K562 (cell line): ENCODE measurements around the gene TSC22D3. TPM values are rescaled to one million over a fixed set of nuclear protein-coding genes. Genes with fewer than 3 reads are reported as not detected.

ENCODE experiments used
- ADNP ChIP-seq: fragments of 200-800 bp; sonication (Bioruptor generic); IDR thresholded peaks from 2 replicates; pipeline ENCODE4 v1.6.1; 2016; ENCODE audit warnings: missing genetic modification characterization, missing compliant biosample characterization
- CREB1 ChIP-seq, 2 experiments: sonication (generic) in 1 of 2; formaldehyde crosslinking in 1 of 2; IDR thresholded peaks; 2 replicates each; pipeline versions ENCODE4 v1.6.1 to v1.8.0; 2012 to 2022; ENCODE audit warnings: inconsistent platforms in 1 of 2, mild to moderate bottlenecking in 1 of 2, missing genetic modification reagents in 1 of 2, moderate library complexity in 1 of 2
- HDAC1 ChIP-seq, 2 experiments: fragments of 450-650 bp; IDR thresholded peaks; 2 replicates each; pipeline ENCODE4 v1.6.1; 2016 to 2017; ENCODE audit warnings: inconsistent platforms in 1 of 2, mild to moderate bottlenecking in 1 of 2, moderate library complexity in 1 of 2
- RAD21 ChIP-seq, 2 experiments: fragments of 250-450 bp in 1 of 2; fragments of 450-650 bp in 1 of 2; sonication (Bioruptor Pico) in 1 of 2; formaldehyde crosslinking in 1 of 2; IDR thresholded peaks in 1 of 2; conservative IDR thresholded peaks in 1 of 2; 2 replicates each; pipeline versions ENCODE4 v1.4.0 to v1.8.0; 2020 to 2022; ENCODE audit warnings: mild to moderate bottlenecking in 2 of 2, moderate library complexity in 1 of 2
- SMC3 ChIP-seq: conservative IDR thresholded peaks from 2 replicates; pipeline ENCODE4 v1.6.1; 2011; ENCODE audit warnings: low read depth, low read length, improper control_type of control experiment; ENCODE audit not compliant: insufficient read depth
- SP1 ChIP-seq: sonication (generic); formaldehyde crosslinking; IDR thresholded peaks from 2 replicates; pipeline ENCODE4 v1.8.1; 2022; ENCODE audit warnings: mild to moderate bottlenecking, missing genetic modification reagents
- TAF1 ChIP-seq: IDR thresholded peaks from 2 replicates; pipeline ENCODE4 v1.6.1; 2011; ENCODE audit warnings: mild to moderate bottlenecking, low read length, moderate library complexity; ENCODE audit not compliant: insufficient read depth, control insufficient read depth, severe bottlenecking; ENCODE audit errors: extremely low read depth
- TEAD1 ChIP-seq, 2 experiments: fragments of 450-650 bp in 1 of 2; sonication (generic) in 1 of 2; formaldehyde crosslinking; IDR thresholded peaks; 2 replicates each; pipeline versions ENCODE4 v1.4.0 to v1.8.0; 2020 to 2022; ENCODE audit warnings: mild to moderate bottlenecking in 2 of 2, missing genetic modification reagents in 1 of 2
- TEAD4 ChIP-seq, 2 experiments: sonication (generic) in 1 of 2; formaldehyde crosslinking in 1 of 2; IDR thresholded peaks; 2 replicates each; pipeline versions ENCODE4 v1.6.1 to v1.8.0; 2012 to 2022; ENCODE audit warnings: borderline replicate concordance in 1 of 2, inconsistent platforms in 1 of 2, low read length in 1 of 2, mild to moderate bottlenecking in 1 of 2, missing genetic modification reagents in 1 of 2
- ZNF253 ChIP-seq: fragments of 250-450 bp; sonication (Bioruptor Pico); conservative IDR thresholded peaks from 2 replicates; pipeline ENCODE4 v1.6.1; 2021; ENCODE audit warnings: mild to moderate bottlenecking
- ZNF766 ChIP-seq: fragments of 200-800 bp; sonication (Bioruptor generic); conservative IDR thresholded peaks from 2 replicates; pipeline ENCODE4 v1.6.1; 2016; ENCODE audit warnings: missing genetic modification characterization, missing compliant biosample characterization
- ZNF780A ChIP-seq: fragments of 250-450 bp; sonication (Bioruptor Pico); IDR thresholded peaks from 2 replicates; pipeline ENCODE4 v1.5.0; 2021; ENCODE audit warnings: mild to moderate bottlenecking
- polyA plus RNA-seq, 8 experiments: library from polyadenylated mRNA; depleted of rRNA in 4 of 8; stranded (reverse) in 5 of 8; unstranded in 3 of 8; fragments of >200 nt; fragmentation: Nextera tagmentation in 2 of 8; fragmentation: Illumina TruSeq in 1 of 8; extraction: Ambion mirVana in 2 of 8; extraction: Trizol in 1 of 8; gene quantifications; 2 replicates each; pipeline versions ENCODE4 v1.2.1 to v1.2.3, GENCODE V29; 2011 to 2014; ENCODE audit warnings: inconsistent platforms in 1 of 8, missing spikeins in 1 of 8
- total RNA-seq, 7 experiments: library from RNA; depleted of rRNA in 6 of 7; stranded (reverse); fragments of >200 nt in 6 of 7; fragmentation: Illumina TruSeq in 2 of 7; extraction: Trizol in 2 of 7; gene quantifications; 2 replicates each; pipeline versions ENCODE4 v1.2.1 to v1.2.3, GENCODE V29; 2011 to 2021; ENCODE audit warnings: low replicate concordance in 1 of 7
- TF ChIP-seq, protein P1 (sequence below): fragments of 200-600 bp; sonication (generic); IDR thresholded peaks from one replicate; pipeline ENCODE4 v1.6.1; 2012; ENCODE audit warnings: mild to moderate bottlenecking, low read depth, low read length, inconsistent platforms
- TF ChIP-seq, protein P2 (sequence below): sonication (generic); formaldehyde crosslinking; IDR thresholded peaks from 2 replicates; pipeline ENCODE4 v1.8.1; 2023; ENCODE audit warnings: mild to moderate bottlenecking, missing genetic modification reagents, moderate library complexity

The TSC22D3 gene
- total and polyA plus RNA-seq, 9 of the 15 experiments (the other 6 are each of a cell fraction or from before 2014, with no cell fraction given) = 0.48 to 3.0 (median 0.87) TPM

DNA sequence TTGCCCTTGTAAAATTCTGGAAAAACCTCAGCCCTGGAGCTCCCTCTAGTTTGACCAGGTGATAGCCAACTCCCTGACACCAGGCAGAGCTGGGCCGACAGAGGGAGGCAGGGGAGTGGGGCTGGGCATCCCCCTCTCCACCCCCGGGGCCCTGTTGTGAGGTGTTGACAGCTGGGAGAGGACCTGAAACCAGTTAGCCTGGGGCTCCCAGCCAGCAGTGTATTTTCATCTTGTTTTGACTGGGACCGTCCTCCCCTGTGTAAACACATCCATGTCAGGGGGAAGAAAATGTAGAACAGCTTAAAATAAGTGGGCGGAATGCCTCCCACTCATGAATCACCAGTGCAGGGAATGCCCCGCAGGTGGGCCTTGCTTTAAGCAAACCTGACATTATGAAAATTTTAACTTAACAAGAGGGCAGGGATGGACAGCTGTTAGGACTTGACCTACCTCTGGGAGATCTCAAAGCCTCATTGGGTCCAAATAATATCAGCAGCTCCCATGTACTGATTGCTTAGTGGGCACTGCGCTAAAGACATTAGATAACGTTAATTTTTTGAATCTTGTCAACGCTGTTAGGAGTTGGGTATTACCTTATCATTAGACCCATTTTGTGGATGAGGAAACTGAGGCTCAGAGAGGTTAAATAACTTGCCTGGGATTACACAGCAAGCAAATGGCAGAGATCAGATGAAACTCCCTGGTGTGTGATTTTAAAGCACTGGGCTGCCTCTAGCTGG is 45.9 kb downstream of the TSC22D3 start (continued):
- TF ChIP-seq, protein P1, sequence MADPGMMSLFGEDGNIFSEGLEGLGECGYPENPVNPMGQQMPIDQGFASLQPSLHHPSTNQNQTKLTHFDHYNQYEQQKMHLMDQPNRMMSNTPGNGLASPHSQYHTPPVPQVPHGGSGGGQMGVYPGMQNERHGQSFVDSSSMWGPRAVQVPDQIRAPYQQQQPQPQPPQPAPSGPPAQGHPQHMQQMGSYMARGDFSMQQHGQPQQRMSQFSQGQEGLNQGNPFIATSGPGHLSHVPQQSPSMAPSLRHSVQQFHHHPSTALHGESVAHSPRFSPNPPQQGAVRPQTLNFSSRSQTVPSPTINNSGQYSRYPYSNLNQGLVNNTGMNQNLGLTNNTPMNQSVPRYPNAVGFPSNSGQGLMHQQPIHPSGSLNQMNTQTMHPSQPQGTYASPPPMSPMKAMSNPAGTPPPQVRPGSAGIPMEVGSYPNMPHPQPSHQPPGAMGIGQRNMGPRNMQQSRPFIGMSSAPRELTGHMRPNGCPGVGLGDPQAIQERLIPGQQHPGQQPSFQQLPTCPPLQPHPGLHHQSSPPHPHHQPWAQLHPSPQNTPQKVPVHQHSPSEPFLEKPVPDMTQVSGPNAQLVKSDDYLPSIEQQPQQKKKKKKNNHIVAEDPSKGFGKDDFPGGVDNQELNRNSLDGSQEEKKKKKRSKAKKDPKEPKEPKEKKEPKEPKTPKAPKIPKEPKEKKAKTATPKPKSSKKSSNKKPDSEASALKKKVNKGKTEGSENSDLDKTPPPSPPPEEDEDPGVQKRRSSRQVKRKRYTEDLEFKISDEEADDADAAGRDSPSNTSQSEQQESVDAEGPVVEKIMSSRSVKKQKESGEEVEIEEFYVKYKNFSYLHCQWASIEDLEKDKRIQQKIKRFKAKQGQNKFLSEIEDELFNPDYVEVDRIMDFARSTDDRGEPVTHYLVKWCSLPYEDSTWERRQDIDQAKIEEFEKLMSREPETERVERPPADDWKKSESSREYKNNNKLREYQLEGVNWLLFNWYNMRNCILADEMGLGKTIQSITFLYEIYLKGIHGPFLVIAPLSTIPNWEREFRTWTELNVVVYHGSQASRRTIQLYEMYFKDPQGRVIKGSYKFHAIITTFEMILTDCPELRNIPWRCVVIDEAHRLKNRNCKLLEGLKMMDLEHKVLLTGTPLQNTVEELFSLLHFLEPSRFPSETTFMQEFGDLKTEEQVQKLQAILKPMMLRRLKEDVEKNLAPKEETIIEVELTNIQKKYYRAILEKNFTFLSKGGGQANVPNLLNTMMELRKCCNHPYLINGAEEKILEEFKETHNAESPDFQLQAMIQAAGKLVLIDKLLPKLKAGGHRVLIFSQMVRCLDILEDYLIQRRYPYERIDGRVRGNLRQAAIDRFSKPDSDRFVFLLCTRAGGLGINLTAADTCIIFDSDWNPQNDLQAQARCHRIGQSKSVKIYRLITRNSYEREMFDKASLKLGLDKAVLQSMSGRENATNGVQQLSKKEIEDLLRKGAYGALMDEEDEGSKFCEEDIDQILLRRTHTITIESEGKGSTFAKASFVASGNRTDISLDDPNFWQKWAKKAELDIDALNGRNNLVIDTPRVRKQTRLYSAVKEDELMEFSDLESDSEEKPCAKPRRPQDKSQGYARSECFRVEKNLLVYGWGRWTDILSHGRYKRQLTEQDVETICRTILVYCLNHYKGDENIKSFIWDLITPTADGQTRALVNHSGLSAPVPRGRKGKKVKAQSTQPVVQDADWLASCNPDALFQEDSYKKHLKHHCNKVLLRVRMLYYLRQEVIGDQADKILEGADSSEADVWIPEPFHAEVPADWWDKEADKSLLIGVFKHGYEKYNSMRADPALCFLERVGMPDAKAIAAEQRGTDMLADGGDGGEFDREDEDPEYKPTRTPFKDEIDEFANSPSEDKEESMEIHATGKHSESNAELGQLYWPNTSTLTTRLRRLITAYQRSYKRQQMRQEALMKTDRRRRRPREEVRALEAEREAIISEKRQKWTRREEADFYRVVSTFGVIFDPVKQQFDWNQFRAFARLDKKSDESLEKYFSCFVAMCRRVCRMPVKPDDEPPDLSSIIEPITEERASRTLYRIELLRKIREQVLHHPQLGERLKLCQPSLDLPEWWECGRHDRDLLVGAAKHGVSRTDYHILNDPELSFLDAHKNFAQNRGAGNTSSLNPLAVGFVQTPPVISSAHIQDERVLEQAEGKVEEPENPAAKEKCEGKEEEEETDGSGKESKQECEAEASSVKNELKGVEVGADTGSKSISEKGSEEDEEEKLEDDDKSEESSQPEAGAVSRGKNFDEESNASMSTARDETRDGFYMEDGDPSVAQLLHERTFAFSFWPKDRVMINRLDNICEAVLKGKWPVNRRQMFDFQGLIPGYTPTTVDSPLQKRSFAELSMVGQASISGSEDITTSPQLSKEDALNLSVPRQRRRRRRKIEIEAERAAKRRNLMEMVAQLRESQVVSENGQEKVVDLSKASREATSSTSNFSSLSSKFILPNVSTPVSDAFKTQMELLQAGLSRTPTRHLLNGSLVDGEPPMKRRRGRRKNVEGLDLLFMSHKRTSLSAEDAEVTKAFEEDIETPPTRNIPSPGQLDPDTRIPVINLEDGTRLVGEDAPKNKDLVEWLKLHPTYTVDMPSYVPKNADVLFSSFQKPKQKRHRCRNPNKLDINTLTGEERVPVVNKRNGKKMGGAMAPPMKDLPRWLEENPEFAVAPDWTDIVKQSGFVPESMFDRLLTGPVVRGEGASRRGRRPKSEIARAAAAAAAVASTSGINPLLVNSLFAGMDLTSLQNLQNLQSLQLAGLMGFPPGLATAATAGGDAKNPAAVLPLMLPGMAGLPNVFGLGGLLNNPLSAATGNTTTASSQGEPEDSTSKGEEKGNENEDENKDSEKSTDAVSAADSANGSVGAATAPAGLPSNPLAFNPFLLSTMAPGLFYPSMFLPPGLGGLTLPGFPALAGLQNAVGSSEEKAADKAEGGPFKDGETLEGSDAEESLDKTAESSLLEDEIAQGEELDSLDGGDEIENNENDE = no peak
- TF ChIP-seq HDAC1 (IDR thresholded peaks at IDR 0.05) = no peak
- no peak for TF ChIP-seq TEAD1 (CRISPR knock-in tag; IDR thresholded peaks at IDR 0.05)
- no peak for TF ChIP-seq SMC3
- TF ChIP-seq CREB1 (IDR thresholded peaks at IDR 0.05) = no peak
- no peak for TF ChIP-seq CREB1 (CRISPR knock-in tag; IDR thresholded peaks at IDR 0.05)
- TF ChIP-seq ZNF780A (CRISPR knock-in tag) = no peak
- TF ChIP-seq, protein P2, sequence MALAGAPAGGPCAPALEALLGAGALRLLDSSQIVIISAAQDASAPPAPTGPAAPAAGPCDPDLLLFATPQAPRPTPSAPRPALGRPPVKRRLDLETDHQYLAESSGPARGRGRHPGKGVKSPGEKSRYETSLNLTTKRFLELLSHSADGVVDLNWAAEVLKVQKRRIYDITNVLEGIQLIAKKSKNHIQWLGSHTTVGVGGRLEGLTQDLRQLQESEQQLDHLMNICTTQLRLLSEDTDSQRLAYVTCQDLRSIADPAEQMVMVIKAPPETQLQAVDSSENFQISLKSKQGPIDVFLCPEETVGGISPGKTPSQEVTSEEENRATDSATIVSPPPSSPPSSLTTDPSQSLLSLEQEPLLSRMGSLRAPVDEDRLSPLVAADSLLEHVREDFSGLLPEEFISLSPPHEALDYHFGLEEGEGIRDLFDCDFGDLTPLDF (CRISPR knock-in tag) = no peak
- no peak for TF ChIP-seq ZNF253 (CRISPR knock-in tag)
- no peak for TF ChIP-seq TAF1
- no peak for TF ChIP-seq ZNF766
- no peak for TF ChIP-seq TEAD4 (IDR thresholded peaks at IDR 0.05; ENCODE audit: low read length)
- TF ChIP-seq TEAD4 (CRISPR knock-in tag; IDR thresholded peaks at IDR 0.05; ENCODE audit: borderline replicate concordance) = no peak
- TF ChIP-seq SP1 = no peak
- no peak for TF ChIP-seq RAD21 (CRISPR knock-in tag; conservative IDR thresholded peaks at IDR 0.05 in 1 of 2, IDR thresholded peaks at IDR 0.05 in 1 of 2)
- TF ChIP-seq ADNP (tag) = peak; percentile 89
